T-helper 2 cell treated with Interferon-gamma antibody and Interleukin-4, amounts not matched to agents 5 μg/mL and 100 μg/mL, for 36 hours (primary cell): Measurements from ENCODE around the gene TAF7L.

Source experiments
- DNase-seq: peaks from one replicate; pipeline ENCODE4 v3.0.0; 2021; ENCODE audit warnings: low spot score
- H3K27ac Mint-ChIP-seq: one replicate; pipeline ENCODE4 v1.8.0; 2021; ENCODE audit warnings: mild to moderate bottlenecking, mixed read lengths
- H3K27me3 Mint-ChIP-seq: one replicate; pipeline ENCODE4 v1.8.0; 2021; ENCODE audit warnings: low read depth, mixed read lengths
- H3K36me3 Mint-ChIP-seq: one replicate; pipeline ENCODE4 v1.8.0; 2021; ENCODE audit warnings: low read depth, mixed read lengths
- H3K4me1 Mint-ChIP-seq: one replicate; pipeline ENCODE4 v1.8.0; 2021; ENCODE audit warnings: low read depth, mixed read lengths
- H3K4me3 Mint-ChIP-seq: one replicate; pipeline ENCODE4 v1.8.0; 2022; ENCODE audit warnings: mild to moderate bottlenecking, moderate library complexity, mixed read lengths
- H3K9me3 Mint-ChIP-seq: one replicate; pipeline ENCODE4 v1.8.0; 2021; ENCODE audit warnings: mixed read lengths

TAF7L gene

GRCh38 chrX:101257448-101258258, 33.5 kb downstream of the TAF7L start:
- no peaks in the 10 kb centered on the region for H3K9me3 Mint-ChIP-seq
- no peaks in the 10 kb centered on the region for H3K27me3 Mint-ChIP-seq
- peaks cover 5% of the 10 kb centered on the region for H3K4me1 Mint-ChIP-seq
- no peak overlapping the region for H3K27ac Mint-ChIP-seq
- H3K4me3 Mint-ChIP-seq = no peak overlapping the region
- H3K36me3 Mint-ChIP-seq = no peaks in the 10 kb centered on the region
- DNase-seq = no peak

- H3K27ac Mint-ChIP-seq = no peak overlapping the region
- H3K4me1 Mint-ChIP-seq = peaks cover 3% of the 10 kb centered on the region
These were observed 38.5 kb downstream of the TAF7L start for GRCh38 chrX:101252634-101253033.

GRCh38 chrX:101241531-101241930, 49.6 kb downstream of the TAF7L start:
- Mint-ChIP-seq H3K27me3 (no peaks in the 10 kb centered on the region), H3K4me3 (no peak overlapping the region), H3K4me1 (no peaks in the 10 kb centered on the region), H3K27ac (no peak overlapping the region), H3K9me3 (no peaks in the 10 kb centered on the region), H3K36me3 (no peaks in the 10 kb centered on the region)
- no peak for DNase-seq

More at GRCh38 chrX:101252634-101253033, 38.5 kb downstream of the TAF7L start:
- Mint-ChIP-seq H3K27me3 (no peaks in the 10 kb centered on the region), H3K4me3 (no peak overlapping the region), H3K9me3 (no peaks in the 10 kb centered on the region), H3K36me3 (no peaks in the 10 kb centered on the region)
- DNase-seq = no peak

GRCh38 chrX:101237041-101237440, 54.1 kb downstream of the TAF7L start:
- Mint-ChIP-seq H3K4me1 (no peaks in the 10 kb centered on the region), H3K27ac (no peak overlapping the region), H3K4me3 (no peak overlapping the region), H3K36me3 (no peaks in the 10 kb centered on the region), H3K9me3 (no peaks in the 10 kb centered on the region), H3K27me3 (no peaks in the 10 kb centered on the region)
- DNase-seq = no peak

GRCh38 chrX:101232316-101232715, 58.8 kb downstream of the TAF7L start:
- H3K4me1 Mint-ChIP-seq = no peaks in the 10 kb centered on the region
- no peak for DNase-seq
- H3K27me3 Mint-ChIP-seq = no peaks in the 10 kb centered on the region
- H3K36me3 Mint-ChIP-seq = no peaks in the 10 kb centered on the region
- H3K4me3 Mint-ChIP-seq = no peak overlapping the region
- no peak overlapping the region for H3K27ac Mint-ChIP-seq
- no peaks in the 10 kb centered on the region for H3K9me3 Mint-ChIP-seq

- Mint-ChIP-seq H3K4me3 (no peak overlapping the region), H3K9me3 (no peaks in the 10 kb centered on the region), H3K36me3 (no peaks in the 10 kb centered on the region), H3K4me1 (no peaks in the 10 kb centered on the region), H3K27ac (no peak overlapping the region), H3K27me3 (no peaks in the 10 kb centered on the region)
- no peak for DNase-seq
These were observed 60.1 kb downstream of the TAF7L start for GRCh38 chrX:101231080-101231479.

- H3K4me1 Mint-ChIP-seq = no peaks in the 10 kb centered on the region
- no peaks in the 10 kb centered on the region for H3K9me3 Mint-ChIP-seq
- H3K4me3 Mint-ChIP-seq = no peak overlapping the region
- H3K27ac Mint-ChIP-seq = no peak overlapping the region
- H3K36me3 Mint-ChIP-seq = no peaks in the 10 kb centered on the region
- no peaks in the 10 kb centered on the region for H3K27me3 Mint-ChIP-seq
- DNase-seq = no peak
These were observed 60.5 kb downstream of the TAF7L start for GRCh38 chrX:101230636-101231035.

- H3K4me1 Mint-ChIP-seq = no peaks in the 10 kb centered on the region
- DNase-seq = no peak
- no peak overlapping the region for H3K27ac Mint-ChIP-seq
- H3K9me3 Mint-ChIP-seq = no peaks in the 10 kb centered on the region
- no peaks in the 10 kb centered on the region for H3K27me3 Mint-ChIP-seq
- no peaks in the 10 kb centered on the region for H3K36me3 Mint-ChIP-seq
- no peak overlapping the region for H3K4me3 Mint-ChIP-seq
These were observed 62.0 kb downstream of the TAF7L start for GRCh38 chrX:101229170-101229569.

- no peaks in the 10 kb centered on the region for H3K27me3 Mint-ChIP-seq
- H3K36me3 Mint-ChIP-seq = no peaks in the 10 kb centered on the region
- no peaks in the 10 kb centered on the region for H3K4me1 Mint-ChIP-seq
- no peak overlapping the region for H3K27ac Mint-ChIP-seq
- no peak overlapping the region for H3K4me3 Mint-ChIP-seq
- no peaks in the 10 kb centered on the region for H3K9me3 Mint-ChIP-seq
- no peak for DNase-seq
These were observed 67.9 kb downstream of the TAF7L start for GRCh38 chrX:101223226-101223625.

GRCh38 chrX:101220662-101221260, 70.4 kb downstream of the TAF7L start:
- Mint-ChIP-seq H3K36me3 (no peaks in the 10 kb centered on the region), H3K4me3 (no peak overlapping the region), H3K4me1 (no peaks in the 10 kb centered on the region), H3K27ac (no peak overlapping the region), H3K9me3 (no peaks in the 10 kb centered on the region), H3K27me3 (no peaks in the 10 kb centered on the region)
- no peak for DNase-seq

GRCh38 chrX:101219864-101220346, 71.2 kb downstream of the TAF7L start:
- Mint-ChIP-seq H3K36me3 (no peaks in the 10 kb centered on the region), H3K9me3 (no peaks in the 10 kb centered on the region), H3K27me3 (no peaks in the 10 kb centered on the region), H3K4me3 (no peak overlapping the region), H3K27ac (no peak overlapping the region), H3K4me1 (no peaks in the 10 kb centered on the region)
- no peak for DNase-seq

GRCh38 chrX:101219116-101219863, 71.8 kb downstream of the TAF7L start, which contains the start of gene DRP2:
Gene DRP2, plus strand, starts transcription at chrX:101219786. Its CDS starts 11,862 bp downstream, at chrX:101231648.
- no peak for DNase-seq
- H3K27ac Mint-ChIP-seq = no peak within 1 kb of the TSS

More at GRCh38 chrX:101219116-101219863, 71.8 kb downstream of the TAF7L start, which contains the start of gene DRP2:
- Mint-ChIP-seq H3K27me3 (no peaks in the 10 kb centered on the region), H3K36me3 (no peaks in the 10 kb centered on the region), H3K9me3 (no peaks in the 10 kb centered on the region), H3K4me1 (no peaks in the 10 kb centered on the region), H3K4me3 (no peak within 1 kb of the TSS)
